NOMO-1 (cell line): Measurements from ENCODE around the gene ANXA11.

Experiments used
- DNase-seq, 2 experiments: peaks; one replicate each; lab custom pipeline; 2025; ENCODE audit not compliant: unreplicated experiment in 2 of 2; lab: John Stamatoyannopoulos, UW

The ANXA11 gene

DNA sequence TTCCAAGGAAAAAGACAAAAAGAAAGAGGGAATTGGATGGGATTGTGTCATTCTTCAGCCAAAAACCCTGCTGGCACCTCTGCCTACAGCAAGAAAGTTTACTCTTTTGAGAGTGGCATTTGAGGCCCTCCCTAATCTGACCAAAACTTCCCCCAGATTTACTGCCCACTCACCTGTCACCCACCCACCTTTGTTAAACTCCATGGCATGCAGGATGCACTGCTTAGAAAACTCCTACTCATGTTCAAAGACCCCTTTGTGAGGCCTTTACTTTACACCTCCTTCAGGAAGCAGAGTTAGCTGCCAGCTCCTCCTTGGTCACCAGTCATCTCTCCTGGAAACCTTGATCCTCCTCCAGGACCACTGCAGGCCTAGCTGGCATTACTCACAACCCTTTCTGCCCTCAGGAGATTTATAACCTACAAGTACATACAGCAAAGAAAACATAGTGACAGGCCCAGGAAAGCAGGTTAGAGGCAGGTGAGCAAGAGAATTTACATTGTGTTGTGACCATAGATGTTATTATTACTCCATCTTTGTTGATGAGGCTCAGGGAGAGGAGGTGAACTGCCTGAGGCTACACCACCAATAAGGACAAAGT is 83.1 kb downstream of the ANXA11 start:
- no peak for DNase-seq

GRCh38 chr10:80118669-80119068 is 86.7 kb downstream of the ANXA11 start:
- no peak for DNase-seq

GRCh38 chr10:80110986-80111385 is 94.4 kb downstream of the ANXA11 start:
- no peak for DNase-seq

DNA sequence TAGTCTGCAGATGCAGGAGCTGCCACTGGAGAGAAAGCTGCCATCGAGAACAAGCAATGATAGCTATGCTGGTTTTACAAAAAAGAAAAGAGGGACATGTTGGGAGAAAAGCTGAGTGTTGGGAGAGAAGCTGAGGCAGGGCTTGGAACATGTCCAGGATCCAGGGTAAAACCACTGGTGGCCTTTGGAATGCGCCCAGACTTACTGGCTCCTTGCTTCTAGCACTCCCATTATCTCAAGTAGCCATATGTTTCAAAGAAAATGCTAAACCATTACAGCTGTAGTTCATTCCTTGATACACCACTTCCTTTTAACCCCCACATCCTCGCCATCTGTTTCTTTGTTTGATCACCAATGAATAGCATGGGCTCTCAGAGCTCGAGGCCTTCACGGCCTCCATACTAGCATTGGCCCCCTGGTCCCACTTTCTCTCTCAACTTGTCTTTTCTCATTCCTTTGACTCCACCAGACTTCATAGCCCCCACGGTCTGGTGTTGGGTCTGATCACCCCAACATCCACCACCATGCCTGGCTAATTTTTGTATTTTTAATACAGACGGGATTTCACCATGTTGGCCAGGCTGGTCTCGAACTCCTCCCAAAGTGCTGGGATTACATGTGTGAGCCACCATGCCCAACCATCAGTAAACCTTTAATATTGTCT is 96.6 kb downstream of the ANXA11 start:
- no peak for DNase-seq

- DNase-seq, result no peak
These were observed 101.0 kb downstream of the ANXA11 start for GRCh38 chr10:80104066-80104926.
